ENCODE results near the gene HOXC9.

Gene HOXC9

DNA sequence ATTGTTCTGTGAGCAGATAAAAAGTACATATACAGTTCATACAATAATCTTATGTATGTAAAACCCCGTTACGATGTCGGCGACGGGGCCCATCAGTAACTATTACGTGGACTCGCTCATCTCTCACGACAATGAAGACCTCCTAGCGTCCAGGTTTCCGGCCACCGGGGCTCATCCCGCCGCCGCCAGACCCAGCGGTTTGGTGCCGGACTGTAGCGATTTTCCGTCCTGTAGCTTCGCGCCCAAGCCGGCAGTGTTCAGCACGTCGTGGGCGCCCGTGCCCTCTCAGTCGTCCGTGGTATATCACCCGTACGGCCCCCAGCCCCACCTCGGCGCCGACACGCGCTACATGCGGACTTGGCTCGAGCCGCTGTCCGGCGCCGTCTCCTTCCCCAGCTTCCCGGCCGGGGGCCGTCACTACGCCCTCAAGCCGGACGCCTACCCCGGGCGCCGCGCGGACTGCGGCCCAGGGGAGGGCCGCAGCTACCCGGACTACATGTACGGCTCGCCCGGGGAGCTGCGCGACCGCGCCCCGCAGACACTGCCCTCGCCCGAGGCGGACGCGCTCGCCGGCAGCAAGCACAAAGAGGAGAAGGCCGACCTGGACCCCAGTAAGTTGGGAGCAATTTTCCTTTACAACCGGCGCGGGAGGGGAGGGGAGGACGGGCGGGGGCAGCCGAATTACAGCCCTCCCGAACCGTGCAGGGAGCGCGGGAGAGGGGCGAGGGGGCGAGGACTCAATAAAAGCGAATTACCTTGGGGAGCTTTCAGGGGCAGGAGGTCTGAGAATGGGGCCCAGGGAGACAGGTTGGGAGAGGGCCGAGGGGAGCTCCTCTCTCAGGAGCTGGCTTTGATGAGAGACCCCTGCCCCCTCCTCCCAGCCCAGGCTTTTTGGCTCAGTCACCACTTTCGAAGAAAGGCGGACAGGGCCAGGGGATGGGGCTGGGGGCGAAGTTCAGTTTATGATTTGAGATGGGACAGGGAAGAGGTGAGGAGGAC is at the start of gene HOXC9:
Gene HOXC9, plus strand, starts transcription at position 46 of the 999 bp plus-strand sequence. Its CDS starts 28 bp downstream, at position 74.
- no peak for DNase-seq (ENCODE audit: low read depth in 2 of 2, low spot score in 1 of 2)

DNA sequence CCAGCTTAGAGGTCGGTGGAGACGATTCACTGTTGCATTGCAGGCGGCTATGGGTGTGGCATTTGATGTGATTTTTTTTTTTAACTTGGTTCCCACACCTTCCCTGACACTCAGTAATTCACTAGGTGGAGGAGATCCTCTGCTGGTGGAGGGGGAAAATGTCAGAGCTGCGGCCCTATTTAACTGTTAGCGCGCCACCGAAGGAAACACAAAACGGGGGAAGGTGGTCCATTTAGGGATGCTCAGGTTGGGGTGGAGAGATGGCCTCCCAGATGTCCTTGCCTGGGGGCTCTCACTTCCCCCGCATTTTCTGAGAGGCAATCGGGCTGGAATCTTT is 49.6 kb upstream of the HOXC9 start:
- no peak for DNase-seq (ENCODE audit: low read depth in 2 of 2, low spot score in 1 of 2)

DNA sequence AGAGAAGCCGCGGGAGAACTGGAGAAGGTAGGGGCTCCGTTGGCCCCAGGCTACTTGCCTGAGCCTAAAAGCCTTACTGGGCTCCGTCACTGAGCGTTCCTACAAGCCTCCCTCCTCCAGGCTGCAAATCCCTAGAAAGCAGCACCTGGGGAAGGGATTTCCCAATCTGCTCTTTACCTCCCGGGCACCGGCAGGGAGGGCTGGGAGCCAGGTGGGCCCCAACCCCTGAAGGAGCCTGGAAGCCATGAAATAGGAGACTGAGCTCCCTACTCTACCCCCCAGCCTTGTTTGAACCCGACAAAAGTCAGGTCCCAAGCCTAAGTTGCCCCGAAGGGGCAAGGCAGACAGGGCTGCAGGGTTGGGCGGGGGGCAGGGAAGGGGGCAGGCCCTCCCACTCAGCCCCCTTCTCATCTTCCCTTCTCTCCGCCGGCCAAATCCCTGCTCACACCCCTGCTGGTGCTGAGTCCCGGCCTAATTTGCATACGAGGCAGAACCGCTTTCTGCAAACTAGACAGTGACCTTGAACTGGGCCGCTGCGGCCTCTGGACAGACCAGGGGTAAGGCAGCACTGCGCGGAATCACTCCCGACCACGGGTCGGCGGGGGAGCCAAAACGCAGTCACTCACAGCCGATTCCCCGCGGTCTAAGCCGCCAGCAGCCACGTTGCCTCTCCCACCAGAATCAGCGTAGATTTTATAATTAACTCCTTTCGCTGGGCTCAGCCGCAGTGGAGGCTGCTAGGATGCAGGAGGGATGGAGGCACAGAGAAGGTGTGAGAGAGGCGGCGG is 49.0 kb upstream of the HOXC9 start:
- DNase-seq (ENCODE audit: low read depth in 2 of 2, low spot score in 1 of 2), result no peak

DNA sequence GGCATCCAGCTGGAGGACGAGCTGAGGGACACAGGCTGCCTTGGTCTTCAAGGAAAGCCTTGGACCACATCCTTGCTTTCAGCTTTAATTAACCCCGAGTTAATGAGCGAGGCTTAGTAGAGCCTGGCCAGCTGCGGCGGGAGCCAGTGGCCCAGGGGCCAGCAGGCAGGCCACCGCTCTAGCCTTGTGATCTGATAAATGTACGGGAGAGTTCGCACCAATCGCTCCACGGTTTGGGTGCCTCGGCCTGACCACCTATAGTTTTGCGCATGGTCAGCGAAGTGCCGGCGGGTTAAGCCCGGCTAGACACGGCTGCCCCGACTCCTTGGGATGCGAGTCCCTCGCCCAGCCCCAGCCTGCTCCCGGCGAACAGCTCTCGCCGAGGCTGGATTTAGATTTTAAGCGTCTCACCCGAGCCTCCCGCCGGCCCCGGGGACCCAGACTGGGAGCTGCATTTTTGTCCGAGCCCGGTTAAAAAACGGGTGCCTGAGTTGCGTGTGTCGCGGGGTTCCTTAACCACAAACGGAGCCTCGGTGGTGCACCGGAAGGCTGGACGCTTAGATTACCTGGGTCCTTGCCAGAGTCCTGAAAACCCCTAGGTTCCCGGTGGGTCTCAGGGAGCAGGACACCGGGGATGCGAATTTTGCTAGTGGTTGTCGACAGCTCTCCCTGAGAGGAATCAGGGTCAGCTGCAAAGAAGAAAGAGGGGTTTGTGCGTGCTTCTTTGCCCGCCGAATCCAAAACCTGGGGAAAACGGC is 48.2 kb upstream of the HOXC9 start:
- DNase-seq (ENCODE audit: low read depth in 2 of 2, low spot score in 1 of 2), result no peak

DNA sequence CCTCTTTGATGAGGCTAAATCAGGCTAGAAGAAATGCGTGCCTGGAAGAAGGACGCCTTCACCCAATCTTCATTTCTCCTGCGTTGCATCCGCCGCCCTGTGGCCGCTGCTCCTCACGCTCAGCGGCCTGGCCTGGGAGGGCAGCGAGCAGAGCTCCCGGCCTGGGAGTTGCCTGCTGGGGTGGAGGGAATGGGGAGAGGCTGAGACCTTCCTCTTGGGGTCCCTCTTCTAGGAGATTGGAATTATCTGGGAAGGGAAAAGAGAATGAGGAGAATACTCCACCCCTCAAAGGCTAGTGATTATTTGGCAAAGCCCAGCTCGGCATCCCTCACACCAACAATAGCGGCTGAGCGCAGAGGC is 47.6 kb upstream of the HOXC9 start:
- DNase-seq (ENCODE audit: low read depth in 2 of 2, low spot score in 1 of 2), result no peak

DNA sequence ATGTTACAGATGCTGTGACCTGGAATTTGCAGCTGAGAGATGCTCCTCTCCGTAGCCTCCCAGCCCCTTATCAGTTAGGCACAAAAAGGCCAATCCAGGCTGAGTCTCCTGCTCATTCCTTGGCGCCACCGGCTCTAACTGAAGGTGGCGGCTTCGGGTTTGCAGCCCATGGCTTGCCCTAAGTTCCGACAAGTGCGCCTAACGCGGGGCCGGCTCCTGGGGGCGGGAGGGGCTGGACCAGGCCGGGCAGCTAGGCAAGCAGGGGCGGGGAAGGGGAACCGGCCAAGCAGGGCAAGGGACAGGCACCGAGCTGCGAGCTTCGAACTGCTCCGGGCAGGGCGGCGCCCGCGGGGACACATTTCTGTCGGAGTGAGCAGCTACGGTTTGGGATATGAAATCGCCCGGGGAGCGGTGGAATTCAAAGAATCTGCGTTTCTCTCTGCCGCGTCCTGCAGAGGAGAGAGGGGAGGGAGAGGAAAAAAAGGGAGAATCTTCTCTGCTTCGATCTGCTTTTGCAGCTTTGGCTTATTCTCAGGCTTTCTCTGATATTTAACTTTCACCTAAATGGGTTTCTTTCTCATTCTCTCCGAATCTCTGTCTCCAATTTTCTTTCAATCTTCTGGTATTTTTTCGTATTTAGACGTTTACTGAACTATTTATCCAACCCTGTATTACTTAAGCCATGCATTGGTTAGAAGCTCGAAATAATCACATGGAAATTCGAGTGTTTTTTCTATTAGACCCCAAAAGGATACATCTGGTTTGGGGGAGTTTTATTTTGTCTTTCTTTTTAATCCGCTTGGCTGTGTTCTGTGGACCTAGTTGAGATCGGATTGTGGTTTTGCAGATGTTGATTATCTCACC is 46.9 kb upstream of the HOXC9 start:
- DNase-seq (ENCODE audit: low read depth in 2 of 2, low spot score in 1 of 2), result no peak

DNA sequence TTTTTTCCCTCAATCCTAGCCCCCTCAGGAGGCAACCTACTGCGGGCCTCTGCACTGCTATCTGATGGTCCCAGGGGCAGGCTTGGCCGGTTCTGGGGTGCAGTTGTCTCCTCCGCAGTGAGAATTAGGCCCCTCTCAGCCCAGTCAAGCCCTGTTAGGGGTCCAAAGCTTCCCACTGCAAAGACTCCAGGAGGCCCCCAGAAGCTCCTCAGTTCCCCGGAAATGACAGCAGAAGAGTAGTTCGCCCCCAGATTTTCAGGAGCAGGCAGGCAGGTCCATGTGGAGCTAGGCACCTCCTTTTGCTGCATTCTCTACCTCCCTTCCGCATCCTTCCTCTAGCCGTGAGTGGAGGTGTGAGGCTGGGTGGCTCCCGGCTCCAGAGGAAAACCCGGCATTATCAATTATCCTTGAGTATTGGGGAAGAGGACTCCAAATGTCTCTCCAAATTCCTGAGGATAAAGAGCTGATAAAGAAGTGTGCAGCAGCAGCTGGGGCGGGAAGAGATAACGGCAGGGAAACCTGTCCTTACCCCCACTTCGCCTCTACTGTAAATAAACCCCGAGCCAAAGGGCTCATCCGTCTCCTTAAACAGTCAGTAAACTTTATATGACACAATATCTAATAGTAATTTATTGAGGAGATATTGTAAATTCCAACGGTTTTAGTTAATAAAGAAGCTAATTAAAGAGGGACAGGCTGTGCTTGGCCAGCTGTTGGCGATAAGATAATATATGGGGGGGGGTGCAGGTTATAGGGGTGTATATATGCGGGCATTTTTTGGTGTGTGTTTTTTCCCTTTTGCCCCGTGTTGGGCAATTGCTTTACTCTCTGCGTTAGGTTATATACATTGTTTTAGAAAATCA is 45.9 kb upstream of the HOXC9 start:
- no peak for DNase-seq (ENCODE audit: low read depth in 2 of 2, low spot score in 1 of 2)

DNA sequence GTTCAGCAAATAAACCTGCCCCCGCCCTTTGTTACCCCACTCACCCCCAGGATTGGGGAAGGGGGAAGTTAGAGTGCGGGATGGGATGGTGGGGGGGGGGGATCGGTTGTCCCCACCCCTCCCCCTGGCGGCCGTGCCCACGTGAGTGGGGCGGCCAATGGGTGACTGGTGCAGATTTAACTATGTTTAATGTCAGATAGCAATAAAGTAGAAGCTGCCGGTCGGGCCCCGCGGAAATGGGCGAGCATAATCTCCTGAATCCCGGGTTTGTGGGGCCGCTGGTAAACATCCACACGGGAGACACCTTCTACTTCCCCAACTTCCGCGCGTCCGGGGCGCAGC is 45.3 kb upstream of the HOXC9 start, which contains the start of gene HOXC12:
Gene HOXC12, plus strand, starts transcription at position 210 of the 342 bp plus-strand sequence. Its CDS starts 27 bp downstream, at position 237.
- no peak for DNase-seq (ENCODE audit: low read depth in 2 of 2, low spot score in 1 of 2)

DNA sequence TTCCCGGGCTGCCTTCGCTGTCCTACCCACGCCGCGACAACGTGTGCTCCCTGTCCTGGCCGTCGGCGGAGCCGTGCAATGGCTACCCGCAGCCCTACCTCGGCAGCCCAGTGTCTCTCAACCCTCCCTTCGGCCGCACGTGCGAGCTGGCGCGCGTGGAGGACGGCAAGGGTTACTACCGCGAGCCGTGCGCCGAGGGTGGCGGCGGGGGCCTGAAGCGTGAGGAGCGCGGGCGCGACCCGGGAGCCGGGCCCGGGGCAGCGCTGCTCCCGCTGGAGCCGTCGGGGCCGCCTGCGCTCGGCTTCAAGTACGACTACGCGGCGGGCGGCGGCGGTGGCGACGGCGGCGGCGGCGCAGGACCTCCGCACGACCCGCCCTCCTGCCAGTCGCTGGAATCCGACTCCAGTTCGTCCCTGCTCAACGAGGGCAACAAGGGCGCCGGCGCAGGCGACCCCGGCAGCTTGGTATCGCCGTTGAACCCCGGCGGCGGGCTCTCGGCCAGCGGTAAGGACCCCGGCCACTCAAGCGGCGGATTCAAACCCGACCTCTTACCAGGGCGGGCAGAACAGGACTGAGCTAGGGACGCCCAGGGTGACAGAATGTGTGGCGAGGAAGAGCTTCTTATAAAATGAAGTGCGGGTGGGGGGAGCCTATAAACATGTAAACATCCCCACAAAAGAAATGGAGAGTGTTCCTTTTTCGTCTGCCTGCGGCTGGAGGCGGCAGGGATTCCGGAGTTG is 44.8 kb upstream of the HOXC9 start:
- no peak for DNase-seq (ENCODE audit: low read depth in 2 of 2, low spot score in 1 of 2)

DNA sequence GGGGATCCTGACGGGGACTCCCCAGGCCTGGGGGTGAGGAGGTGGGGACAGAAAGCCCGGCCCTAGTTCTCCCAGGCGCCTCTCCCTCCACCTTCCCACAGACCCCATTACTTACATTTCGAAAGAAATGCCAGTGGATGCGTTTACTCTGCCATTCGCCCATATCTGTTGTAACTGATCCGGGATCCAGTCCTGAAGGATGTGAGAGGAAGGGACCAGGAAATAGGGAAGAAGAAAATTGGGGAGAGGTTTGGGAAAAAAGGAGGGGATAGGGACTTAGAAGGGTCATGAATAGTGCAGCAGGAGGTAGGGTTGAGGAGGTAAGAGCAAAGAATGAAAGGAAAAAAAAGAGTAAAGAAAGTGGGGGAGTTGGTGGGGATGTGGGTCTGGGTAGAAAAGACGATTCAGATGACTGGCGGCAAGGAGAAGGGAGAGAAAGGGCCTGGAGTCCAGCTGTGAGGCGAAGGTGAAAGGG is 44.1 kb upstream of the HOXC9 start:
- DNase-seq (ENCODE audit: low read depth in 2 of 2, low spot score in 1 of 2), result no peak

DNA sequence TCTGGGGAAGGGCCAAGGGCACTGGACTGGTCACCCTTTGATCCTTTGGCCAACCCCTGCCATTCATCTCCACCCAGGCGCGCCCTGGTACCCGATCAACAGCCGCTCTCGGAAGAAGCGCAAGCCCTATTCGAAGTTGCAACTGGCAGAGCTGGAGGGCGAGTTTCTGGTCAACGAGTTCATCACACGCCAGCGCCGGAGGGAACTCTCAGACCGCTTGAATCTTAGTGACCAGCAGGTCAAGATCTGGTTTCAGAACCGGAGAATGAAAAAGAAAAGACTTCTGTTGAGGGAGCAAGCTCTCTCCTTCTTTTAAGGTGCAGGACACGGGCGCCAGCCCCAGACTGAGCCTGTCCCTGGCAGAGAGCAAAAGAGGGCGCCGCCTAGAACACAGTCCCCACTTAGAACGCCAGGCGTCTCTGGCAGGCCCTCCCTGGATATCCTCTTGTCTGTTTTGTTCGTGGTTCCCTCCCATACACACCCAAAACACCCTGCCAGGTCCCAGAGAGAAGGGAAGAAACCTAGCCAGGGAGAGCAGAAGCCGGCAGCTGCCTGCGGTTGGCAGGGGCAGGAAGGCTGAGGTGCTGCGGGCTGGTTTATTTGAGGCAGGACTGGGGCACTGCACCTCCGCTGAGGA is 43.6 kb upstream of the HOXC9 start:
- no peak for DNase-seq (ENCODE audit: low read depth in 2 of 2, low spot score in 1 of 2)

DNA sequence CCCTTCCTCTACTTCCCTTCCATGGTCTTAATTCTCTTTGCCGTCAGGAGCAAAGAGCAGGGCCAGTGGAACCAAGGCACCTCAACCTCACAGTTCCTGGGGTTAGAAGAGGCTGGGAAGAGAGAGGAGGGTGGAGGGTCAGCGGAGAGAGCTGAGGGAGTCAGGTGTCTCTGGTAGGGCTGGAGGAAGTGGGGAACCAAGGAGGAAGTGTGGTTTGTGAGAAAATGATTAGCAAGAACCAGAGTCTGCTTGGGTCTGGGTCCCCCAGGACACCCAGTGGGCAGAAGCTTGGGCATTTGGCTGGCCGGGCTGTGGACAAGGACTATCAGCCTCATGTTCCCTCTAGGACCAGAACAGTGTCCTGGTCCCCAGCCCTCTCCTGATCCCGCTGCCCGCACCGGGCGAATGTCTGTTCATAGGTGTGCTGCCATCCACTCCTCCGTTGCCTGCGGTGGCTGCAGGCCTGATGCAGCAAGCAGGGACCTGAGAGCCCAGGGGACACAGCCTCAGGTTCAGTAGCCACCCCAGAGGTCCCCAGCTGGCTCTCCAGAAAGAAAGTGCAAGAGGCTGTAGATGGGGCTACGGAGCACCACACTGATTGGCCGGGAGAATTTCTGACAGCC is 42.9 kb upstream of the HOXC9 start:
- no peak for DNase-seq (ENCODE audit: low read depth in 2 of 2, low spot score in 1 of 2)

DNA sequence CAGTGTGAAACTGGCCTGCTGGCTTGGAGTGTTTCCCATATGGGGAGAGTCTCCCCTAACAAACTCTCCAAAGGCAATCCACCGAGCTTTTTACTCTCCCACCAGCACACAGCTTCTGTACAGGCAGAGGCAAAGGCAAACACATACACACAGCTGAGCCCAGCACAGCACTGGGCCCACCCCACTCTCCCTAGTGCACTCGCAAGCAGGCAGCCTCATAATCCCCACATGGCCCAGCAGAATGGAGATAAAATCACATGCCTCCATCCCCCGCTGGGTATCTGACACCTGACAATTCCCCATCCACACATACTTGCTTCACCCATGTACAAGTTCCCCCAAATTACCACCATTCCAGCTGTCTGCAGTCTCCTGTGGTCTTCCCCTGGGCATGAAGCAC is 41.8 kb upstream of the HOXC9 start:
- DNase-seq (ENCODE audit: low read depth in 2 of 2, low spot score in 1 of 2), result no peak

DNA sequence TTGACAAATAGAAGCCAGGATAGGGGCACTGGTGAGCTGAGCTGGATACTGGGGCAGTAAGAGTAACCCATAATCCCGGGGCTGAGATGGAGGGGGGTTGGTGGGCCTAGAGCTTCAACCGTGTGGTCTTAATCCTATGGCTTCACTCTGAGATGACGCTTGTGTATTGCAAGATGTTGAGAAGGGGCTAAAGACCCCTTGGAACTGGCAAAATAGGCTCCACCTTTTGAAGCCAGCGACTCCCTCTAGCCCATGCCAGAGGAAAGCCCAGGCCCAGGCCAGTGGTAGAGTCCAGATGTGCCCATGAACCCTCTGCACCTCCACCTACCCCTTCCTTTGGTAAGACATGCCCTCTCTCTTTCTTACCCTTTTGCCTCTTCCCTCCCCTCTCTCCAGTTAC is 40.6 kb upstream of the HOXC9 start:
- DNase-seq (ENCODE audit: low read depth in 2 of 2, low spot score in 1 of 2), result no peak

DNA sequence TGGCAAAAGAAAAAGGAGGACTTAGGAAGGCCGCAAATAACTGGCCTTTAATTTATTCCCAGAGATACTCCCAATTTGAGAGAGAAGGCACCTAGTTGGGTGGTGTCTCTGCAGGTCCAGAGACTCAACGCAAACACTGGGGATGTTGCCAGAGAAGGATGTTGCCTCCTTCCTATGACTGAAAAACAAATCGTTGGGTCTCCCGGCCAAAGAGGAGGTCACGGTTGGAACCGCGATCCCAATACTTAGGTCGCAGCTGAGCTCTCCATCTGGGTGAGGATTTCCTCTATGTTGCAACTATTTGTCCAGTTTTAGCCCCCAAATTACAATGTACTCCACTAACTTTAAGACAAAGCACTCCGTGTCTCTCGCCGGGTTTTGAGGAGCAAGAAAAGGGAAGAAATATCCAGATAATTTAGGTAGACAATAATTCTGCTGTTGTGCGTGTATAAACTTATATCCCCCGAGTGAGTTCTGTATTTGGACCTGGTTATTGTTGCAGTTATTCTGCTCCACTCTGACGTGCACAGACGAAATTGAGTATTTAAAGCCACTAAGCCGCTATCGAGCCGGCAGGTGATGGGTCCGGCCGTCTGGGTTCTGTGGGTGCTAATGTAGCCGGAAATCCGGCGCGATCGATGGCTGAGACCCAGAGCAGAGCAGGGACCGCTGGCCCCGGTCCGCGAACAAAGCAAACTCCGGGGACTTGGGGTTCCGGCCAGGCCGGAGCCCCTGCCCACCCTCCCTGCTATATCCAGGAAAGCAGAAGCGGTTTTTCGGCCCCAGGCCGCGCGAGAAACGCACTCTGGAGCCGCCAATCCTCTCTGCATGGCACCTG is 39.6 kb upstream of the HOXC9 start:
- DNase-seq (ENCODE audit: low read depth in 2 of 2, low spot score in 1 of 2), result no peak

DNA sequence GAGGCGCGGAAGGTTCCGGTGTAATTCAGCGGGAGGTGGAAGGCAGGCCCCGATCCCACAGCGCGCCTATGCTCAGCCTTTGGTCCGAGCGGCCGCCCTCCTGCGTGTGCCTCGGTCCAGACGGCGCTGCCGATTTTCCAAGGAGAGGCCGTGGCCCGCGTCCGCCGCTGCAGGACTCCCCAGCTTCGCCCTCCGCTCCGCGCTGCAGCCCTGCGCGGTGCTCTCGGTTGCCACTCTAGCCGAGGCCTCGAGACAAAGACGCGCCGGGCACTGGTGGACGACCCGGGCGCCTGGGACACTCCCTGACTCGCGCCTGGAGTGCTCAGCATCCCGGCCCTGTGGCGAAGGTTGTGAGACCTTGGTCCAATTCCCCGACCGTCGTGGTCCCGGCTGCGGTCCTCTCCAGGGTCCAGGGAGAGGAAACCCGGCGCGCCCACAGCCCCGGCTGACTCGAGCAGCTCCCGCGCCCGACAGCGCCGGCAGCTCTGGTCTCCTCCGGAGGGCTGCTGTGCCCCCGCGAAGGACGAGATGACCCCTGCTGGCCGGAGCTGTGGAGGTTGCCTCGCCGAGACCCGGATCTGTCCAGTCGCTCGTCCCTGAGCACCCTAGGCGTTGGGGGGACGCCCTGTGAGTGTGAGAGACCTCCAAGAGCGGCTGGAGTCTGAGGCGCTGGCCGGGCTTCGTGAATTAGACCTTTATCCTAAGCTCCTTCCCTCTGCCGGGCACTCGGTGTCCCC is 38.8 kb upstream of the HOXC9 start:
- DNase-seq (ENCODE audit: low read depth in 2 of 2, low spot score in 1 of 2), result no peak
